IPS-NIHi7 (cell line): ENCODE measurements around the gene KCNAB3.
A peak's percentile ranks its signal among the peaks of the same experiment; 100 is the strongest.

Source experiments
- DNase-seq: peaks from one replicate; pipeline ENCODE4 v3.0.0; 2012; ENCODE audit warnings: mixed read lengths; ENCODE audit errors: extremely low spot score

KCNAB3 gene

DNA sequence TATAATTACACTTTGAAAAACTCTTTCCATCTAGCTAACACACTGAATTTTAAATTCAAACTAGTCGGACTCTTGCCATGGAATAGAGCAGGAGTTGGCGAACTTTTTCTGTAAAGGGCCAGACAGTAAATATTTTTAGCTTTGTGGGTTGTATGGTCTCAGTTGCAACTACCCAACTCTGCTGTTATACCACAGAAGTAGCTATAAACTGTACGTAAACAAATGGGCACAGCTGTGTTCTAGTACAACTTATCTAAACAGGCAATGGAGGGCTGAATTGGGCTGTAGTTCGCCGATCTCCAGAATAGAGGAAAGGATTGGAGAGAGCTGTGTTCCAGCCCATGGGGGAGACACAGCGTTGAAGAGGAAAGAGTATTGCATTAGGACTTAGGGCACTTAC, 11.1 kb upstream of the KCNAB3 start:
- no peak for DNase-seq

DNA sequence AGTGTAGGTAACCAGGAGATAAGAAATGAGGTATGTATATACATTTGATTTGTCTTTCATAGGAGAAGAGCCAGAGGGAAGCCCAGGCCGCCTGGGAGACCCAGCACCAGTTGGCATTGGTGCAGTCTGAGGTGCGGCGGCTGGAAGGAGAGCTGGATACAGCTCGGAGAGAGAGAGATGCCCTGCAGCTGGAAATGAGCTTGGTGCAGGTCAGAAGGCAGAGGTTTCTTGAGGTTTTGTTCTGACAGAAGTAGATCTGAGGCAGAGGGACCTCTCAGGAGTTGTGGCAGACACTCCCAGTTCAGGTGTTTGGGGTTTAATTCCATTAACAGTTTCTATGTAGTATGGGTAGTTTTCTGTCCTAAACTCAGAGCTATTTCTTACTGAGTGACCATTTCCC, 10.4 kb upstream of the KCNAB3 start:
- no peak for DNase-seq

DNA sequence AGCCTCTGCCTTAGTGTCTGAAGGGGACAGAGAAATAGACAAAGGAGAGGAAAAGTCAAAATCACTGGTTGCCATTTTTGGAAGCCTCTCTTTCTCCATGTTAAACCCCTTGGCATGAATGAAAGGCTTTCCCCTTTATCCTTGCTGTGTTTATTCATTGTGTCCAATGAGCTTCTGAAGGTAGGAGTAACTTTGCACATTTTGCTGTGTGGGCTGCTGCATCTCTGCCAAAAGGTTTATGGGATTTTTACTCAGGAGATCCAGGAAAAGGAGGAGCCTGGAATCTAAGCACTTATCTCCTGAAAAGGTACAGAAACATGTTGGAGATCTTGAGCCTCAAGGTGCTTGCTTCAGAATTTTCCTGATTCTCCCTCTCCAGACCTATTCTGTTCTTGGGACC, 6.2 kb upstream of the KCNAB3 start:
- no peak for DNase-seq

DNA sequence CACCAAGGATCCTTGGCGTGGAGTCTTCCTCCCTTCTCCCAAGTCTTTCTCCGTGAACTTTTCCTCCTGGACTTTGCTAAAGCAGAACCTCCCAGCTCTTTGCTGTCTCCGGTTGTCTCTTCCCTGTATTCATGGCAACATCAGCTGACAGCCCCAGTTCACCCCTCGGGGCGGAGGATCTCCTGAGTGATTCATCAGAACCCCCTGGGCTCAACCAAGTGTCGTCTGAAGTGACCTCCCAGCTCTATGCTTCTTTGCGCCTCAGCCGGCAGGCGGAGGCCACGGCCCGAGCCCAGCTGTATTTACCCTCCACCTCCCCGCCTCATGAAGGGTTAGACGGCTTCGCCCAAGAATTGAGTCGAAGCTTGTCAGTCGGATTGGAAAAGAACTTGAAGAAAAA, 3.3 kb upstream of the KCNAB3 start:
- DNase-seq = peak; percentile 72

DNA sequence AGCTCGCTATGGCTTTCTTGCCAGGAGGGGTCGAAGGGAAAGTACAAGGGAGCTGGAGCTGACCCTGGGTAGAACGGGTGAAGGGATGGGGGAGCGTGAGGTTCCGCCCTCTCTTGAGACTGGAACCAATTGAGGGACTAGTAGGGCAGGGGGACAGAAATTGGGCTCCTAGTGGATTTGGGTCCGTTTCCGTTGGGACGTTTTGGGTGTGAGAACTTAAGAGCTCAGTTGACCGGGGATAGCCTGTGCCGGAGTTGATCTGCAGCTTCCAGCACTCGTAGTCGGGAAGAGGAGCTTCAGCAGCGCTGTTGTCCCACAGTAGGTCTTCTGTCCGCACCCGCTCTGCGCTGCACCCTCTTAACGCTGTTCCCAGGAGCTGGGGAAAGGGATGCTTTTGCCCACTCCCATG, 2.8 kb upstream of the KCNAB3 start:
- DNase-seq = peak; percentile 51

DNA sequence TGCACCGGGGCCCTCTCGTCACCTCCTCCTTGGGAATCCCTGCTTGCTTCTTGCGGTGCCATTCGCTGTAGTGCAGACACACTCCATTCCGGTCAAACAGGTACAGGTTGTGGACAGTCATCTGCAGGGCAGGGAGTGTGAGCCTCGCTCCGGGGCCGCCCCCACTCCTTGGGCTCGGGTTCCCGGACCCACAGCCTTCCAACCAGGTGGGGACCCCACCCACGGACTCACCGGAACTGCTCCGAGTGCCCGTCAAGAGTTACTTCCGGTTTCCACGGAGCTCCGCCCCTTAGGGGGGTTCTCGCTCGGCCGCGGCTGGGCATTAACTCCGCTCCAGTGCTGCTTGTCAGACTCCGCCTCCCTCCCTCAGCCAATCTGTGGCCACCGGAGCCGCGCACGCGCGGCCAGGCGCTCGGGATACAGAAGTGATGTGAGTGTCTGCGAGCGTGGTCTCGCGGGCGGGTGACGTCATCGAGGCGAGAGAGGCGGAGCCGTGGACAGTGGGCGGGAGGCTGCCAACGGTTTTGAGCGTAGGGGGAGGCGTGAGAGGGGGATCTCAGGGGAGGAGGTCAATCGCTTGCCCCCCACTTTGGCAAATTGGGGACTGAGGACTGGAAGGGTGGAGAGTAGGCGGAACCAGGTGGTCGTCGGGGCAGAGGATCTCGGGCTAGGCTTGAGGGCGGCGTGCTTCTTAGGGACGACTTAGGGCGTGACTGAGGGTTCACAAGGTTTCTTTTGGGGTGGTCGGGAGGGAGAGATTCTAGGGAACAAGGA, 2.2 kb upstream of the KCNAB3 start, which contains the start of the genes CNTROB and TRAPPC1:
CNTROB (plus strand) TSS at position 498 of the 774 bp plus-strand sequence. CDS start 874 bp downstream, outside the sequence.
TRAPPC1 (minus strand) TSS at position 238 of the 774 bp plus-strand sequence; CDS start at position 121, 117 bp downstream.
- peak; percentile 99 for DNase-seq

DNA sequence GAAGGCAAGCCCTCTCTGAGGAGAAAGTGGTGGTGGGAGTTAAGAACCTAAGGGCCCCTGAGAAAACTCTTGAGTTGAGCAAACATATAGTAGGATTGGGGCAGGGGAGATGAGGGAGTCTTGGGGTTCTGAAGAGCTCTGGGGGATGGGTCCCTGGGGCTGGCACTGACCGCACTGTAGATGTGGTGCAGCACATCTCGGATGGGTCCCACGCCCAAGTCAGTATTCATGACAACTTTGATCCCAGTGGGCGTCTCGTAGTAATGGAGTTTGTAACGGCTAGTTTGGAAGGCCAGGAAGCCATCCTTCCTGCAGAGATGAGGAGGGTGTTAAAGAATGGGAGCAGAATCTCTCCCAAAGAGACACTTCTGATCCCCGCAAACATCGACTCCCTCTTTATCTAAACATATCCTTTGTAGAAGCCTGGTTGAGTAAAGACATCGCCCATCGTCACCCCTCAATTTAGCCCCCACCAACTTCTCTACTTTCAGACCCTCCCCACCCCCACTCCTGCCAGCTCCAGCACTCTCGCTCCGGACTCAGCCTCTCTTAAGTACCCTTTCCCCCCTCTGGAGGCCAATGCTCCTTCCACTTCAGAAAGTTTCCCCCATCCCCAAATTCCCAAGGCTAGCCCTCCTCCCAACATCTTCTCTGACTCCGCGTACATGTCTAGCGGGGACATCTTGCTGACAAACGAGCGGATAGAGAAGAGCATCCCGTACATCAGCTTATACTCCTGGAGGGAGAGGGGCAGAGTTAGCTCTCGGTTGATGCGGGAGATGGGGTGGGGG, 1.4 kb upstream of the KCNAB3 start:
- DNase-seq = no peak

DNA sequence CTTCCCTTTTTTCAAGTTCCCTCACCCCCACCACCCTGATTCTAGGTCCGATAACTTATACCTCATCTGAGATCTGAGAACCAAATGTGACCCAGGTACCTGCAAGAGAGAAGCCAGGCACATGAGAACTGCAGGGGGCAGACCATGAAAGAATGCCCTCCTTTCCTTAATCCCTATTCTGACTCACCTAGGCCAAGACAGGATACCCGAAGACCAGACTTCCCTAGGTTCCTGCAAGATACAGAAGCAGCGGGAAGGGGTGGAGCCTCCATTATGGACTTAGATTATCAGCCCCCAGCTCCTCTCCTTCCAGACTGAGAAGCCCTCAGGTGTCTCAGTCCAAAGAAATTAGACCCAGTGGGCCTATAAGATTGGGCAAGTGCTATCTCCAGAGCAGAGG, 2.1 kb downstream of the KCNAB3 start:
- peak; percentile 29 for DNase-seq

DNA sequence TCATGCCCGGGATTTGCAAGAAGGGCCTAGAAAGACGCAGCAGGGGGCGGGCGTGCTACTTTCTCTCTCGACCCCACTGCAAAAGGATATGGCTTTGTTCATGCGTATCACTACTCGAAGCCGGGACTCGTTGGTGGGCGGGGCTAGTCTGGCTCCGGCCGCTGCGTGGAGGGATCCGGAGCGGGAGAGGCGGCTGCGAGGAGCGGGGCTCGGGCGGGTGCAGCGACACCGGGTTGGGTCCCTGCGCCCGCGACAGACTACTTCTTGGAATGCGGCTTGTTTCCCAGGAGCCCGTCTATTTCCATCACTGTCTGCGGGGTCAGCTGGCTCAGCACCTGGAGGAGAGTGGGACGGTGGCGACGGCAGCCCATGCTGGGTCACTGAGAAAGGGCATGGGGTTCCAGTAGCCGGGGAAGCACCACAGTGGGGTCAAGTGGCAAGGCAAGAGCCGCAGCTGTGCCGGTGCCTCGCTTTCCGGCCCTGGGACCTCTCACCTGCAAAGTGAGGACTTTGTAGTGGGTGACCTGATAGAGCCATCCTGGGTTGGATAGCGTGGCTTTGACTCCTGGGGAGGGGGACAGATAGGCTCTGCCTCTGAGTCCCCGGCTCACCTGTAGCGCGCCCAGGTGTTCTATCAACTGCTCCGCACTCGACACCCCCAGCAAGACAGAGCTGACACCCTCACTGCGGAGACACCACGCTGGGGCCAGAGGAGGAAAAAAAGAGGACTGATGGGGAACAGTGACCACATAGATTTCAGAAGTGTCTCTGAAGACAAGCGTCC, 6.6 kb downstream of the KCNAB3 start:
- DNase-seq = peak; percentile 78

DNA sequence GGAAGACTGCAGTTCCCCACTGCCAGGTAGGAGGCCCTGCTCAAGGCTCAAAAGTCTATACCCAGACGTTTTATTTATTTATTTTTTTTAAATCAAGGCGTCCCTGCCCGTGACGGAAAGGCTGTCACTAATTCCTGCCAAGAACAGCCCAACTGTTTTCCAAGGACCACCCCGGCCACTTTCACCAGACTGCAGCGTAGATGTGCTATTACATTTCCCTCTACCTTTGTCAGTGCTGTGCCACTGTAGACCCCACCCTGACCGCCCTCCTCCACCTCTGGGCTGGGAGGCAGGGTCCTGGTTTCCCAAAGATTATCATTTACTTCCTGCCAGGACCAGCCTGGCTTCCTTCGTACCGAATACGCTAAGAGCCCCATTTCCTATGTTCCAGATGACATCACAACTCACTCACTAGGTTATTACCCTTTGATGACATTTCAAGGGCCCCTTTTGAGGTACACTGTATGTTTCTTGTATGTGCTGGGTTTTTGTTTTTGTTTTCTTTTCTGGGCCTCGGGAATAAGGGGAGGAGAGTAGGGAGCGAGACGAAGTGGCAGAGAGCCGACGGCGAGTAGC, 7.3 kb downstream of the KCNAB3 start:
- DNase-seq = no peak

DNA sequence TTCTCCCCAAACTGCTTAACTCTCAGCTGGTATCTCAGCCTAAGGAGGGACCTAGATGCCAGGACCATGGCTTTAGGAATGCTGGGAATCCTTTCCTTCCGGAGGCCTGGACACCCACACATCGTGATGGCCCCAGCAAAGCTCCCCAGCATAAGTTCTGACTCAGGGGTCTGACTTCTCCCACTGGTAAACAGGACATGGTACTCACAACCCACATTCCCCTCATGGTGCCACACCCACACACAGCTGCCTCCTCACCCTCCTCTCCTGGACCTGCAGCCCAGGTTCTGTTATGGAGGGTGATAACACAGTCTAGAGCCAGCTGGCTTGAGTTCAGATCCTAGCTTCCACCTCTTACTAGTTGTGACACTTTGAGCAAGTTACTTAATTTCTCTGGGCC, 12.8 kb downstream of the KCNAB3 start:
- no peak for DNase-seq

DNA sequence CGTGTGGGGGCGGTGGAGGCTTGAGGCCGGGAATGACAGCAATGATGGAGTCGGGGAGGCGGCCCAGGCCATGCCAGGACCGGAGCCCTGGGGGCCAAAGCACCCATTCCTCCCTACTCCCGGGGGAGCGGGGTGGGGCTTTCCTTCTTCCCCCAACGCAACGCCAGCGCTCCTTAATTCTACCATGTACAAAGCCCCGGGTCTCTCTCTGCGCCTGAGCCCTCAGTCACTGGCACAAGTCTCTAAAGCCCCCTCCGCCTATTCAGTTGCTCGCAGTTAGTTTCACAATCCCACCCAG, 13.3 kb downstream of the KCNAB3 start:
- DNase-seq = no peak

DNA sequence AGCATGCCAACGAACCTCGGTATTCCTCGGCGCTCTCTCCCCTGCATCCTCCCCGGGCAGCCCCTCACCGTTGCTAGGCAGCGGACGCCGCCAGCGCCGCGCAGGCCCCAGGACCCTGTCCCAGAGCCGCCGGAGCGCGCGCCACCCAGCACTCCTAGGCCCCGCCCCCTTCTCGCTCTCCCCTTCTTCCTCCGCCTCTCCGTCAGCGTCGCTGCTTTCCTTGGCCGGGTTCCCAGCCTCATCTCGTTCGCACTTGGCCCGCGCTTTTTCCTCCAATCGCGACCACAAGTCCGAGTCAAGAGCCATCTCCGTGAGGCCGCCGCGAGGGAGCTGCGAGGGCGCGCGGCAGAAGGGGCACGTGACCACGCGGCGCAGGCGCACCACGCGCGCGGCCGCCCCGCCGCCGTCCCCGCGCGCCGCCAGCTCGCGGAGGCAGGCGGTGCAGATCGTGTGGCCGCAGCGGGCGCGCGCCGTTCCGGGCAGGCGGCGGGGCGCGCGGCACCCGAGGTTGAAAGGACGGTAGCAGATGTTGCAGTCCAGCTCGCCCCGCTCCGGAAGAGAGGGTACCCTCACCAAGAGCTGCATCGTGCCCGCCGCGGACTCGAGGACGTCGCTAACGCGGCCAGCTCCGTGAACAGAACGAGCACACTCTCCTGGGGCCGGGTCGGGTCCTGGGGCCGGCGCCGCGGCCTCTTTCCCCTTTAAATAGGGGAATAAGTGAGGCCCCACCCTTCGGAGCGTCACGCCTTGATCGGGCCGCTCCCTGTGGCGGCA, 13.9 kb downstream of the KCNAB3 start, which contains the start of gene RNF227:
RNF227 (minus strand) TSS at position 679 of the 774 bp plus-strand sequence; CDS start at position 585, 94 bp downstream.
- DNase-seq = peak; percentile 83

DNA sequence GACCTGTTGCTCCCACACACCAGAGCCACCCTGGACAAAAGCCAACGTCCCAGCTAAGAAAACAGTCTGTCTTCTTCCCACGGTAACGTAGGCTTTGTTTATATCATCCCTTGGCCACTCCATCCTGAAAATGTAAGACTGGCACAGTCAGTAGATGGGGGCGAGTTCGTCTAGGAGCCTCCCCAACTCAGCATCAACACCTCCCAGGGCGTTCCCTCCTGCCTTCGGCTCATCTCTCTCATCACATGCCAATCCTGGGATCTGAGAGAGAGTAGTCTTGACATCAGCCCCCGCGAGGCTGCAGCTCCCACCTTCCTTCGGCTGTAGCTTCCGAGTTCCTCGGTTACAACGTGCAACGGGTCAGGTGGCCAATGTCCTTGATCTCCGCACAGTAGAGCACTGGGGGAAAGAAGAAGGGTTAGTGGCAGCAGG, 14.5 kb downstream of the KCNAB3 start:
- no peak for DNase-seq

DNA sequence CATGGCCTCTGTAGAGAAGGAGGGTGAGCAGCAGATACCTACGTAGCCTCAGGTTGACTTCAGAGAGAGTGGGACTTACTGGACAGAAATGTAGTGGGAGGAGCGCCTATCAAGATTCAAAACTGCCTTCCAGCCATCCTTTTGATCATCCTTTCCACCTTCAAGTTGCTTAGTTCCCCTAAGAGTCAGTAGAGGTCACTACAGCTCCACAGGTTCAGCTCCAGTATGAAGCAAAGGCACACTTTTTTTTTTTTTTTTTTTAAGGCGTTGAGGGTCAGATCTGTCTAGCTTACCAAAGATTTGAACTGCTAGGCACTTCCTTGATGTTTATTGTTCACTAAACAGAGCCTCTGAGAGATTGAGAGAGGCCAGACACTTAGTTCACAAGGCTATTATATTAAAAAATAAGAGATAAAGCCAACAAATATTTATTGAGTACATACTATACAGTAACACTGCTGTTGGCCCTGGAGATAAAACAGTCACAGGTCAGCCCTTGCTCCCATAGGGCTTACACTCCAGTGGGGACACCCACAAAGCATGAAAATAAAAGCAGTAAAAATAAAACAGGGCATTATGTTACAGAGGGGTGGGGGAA, 16.6 kb downstream of the KCNAB3 start:
- peak; percentile 64 for DNase-seq

DNA sequence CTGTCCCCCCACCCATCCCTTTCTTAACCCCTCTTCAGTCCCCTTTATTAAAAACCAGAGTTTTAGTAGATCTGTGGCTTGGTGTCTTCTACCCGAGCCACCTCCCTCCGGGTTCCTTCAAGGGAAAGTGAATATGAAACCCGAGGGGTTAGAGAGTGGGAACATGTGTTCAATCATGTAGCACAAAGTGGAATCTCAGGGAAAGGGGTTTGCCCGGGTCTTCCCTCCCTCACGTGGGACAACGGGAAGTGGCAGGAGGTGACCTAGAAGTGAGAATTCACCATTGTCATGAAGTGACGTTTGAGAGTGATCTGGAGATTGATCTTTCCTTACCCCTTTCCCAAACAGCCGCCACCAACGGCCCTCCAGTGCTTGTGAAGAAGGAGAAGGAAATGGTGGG, 18.5 kb downstream of the KCNAB3 start:
- DNase-seq = no peak

DNA sequence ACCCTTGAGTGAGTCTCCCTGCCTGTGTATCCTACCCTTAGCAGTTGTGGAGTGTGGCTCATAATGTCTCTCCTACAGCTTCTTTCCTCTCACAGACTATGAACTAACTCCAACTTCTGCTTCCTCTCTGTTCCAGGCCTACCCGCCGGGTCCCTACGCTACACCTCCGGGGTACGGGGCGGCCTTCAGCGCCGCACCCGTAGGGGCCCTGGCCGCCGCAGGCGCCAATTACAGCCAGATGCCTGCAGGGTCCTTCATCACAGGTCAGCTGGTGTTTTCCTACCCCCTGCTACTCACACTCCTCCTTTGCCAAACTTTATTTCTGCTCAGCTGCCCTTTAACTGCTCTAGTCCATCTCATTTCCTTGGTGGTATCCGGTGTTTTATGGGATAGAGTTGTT, 18.9 kb downstream of the KCNAB3 start:
- no peak for DNase-seq

DNA sequence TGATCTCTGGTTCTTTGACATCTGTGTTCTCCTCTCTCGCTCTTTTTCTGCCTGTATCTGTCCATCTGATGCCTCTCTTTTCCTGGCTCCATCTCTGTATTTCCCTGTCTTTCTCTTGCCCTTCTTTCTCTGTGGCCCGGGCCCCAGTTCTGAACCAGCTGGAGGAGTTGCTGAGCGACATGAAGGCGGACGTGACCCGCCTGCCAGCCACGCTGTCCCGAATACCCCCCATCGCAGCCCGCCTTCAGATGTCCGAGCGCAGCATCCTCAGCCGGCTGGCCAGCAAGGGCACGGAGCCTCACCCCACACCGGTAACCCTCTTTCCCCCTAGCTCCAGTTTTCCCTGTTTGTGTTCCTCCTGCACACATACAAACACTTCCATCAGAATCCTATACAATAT, 19.4 kb downstream of the KCNAB3 start:
- no peak for DNase-seq

DNA sequence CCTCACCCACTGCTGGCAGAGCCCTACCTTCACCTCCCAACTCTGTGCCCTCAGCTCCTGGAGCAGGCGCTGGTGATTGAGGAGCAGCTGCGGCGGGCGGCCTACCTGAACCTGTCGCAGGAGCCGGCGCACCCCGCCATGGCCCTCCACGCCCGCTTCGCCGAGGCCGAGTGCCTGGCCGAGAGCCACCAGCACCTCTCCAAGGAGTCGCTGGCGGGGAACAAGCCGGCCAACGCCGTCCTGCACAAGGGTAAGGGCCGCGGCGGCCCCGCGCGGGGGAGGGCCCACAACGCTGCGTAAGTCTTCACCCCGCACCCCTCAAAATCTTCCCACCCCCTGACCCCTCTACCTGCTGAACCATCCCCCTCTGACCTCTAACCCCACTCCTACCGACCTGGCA, 20.6 kb downstream of the KCNAB3 start:
- no peak for DNase-seq
